Measurements from ENCODE around the gene SCAMP4.
"Not testable (repeated sequence)": the region's sequence is repeated elsewhere in the genome, so short reads cannot be mapped to it uniquely, and the experiment has no call there.

GRCh38 chr19:1875265-1875645 is 29.9 kb upstream of the SCAMP4 start:
- not testable (repeated sequence) for TF ChIP-seq CTCF, POLR2A (IDR thresholded peaks at IDR 0.05)

Data from adrenal gland (tissue), 5 donors.